Breast epithelium (tissue), 4 donors: ENCODE data around the gene WDR74. TPM values are rescaled to one million over a fixed set of nuclear protein-coding genes. Genes with fewer than 3 reads are reported as not detected.

Experiments used
- DNase-seq, 2 donors: peaks; one replicate each; pipeline ENCODE4 v3.0.0-alpha.2; 2019; ENCODE audit warnings: low spot score in 2 of 2
- H3K27ac ChIP-seq, 2 donors: fragments of 200-600 bp; sonication (generic) in 1 of 2; one replicate each; pipeline ENCODE4 v1.5.1; 2016 to 2019; ENCODE audit warnings: mild to moderate bottlenecking in 1 of 2
- H3K27me3 ChIP-seq, 2 donors: fragments of 200-600 bp; sonication (generic) in 1 of 2; one replicate each; pipeline versions ENCODE4 v1.5.1 to v1.6.0; 2017 to 2019; ENCODE audit warnings: control low read depth in 1 of 2, mild to moderate bottlenecking in 1 of 2
- H3K36me3 ChIP-seq: fragments of 200-600 bp; one replicate; pipeline ENCODE4 v1.5.1; 2019
- H3K4me1 ChIP-seq, 2 donors: fragments of 200-600 bp; sonication (generic); one replicate each; pipeline ENCODE4 v1.5.1; 2016 to 2019; ENCODE audit warnings: control low read depth in 1 of 2
- H3K4me3 ChIP-seq, 3 donors: fragments of 200-600 bp; sonication (generic); 1 replicate in 2 of 3; 2 replicates in 1 of 3; pipeline ENCODE4 v1.5.1; 2016 to 2019; ENCODE audit warnings: mild to moderate bottlenecking in 3 of 3, moderate library complexity in 2 of 3
- H3K9me3 ChIP-seq, 2 donors: fragments of 200-600 bp; sonication (generic) in 1 of 2; one replicate each; pipeline ENCODE4 v1.5.1; 2016 to 2019; ENCODE audit warnings: control low read depth in 1 of 2
- CTCF ChIP-seq, 3 donors: fragments of 450-650 bp; IDR thresholded peaks; one replicate each; pipeline ENCODE4 v1.5.1; 2016 to 2017; ENCODE audit warnings: antibody characterized with exemption in 3 of 3, mild to moderate bottlenecking in 3 of 3, moderate library complexity in 3 of 3
- POLR2A ChIP-seq: fragments of 450-650 bp; IDR thresholded peaks from one replicate; pipeline ENCODE4 v1.6.1; 2016; ENCODE audit warnings: antibody characterized with exemption, mild to moderate bottlenecking, moderate library complexity
- POLR2AphosphoS5 ChIP-seq, 3 donors: sonication (generic); formaldehyde crosslinking; IDR thresholded peaks; one replicate each; pipeline ENCODE4 v1.6.1; 2017; ENCODE audit warnings: antibody characterized with exemption in 3 of 3
- intact Hi-C: fragments of 100-400 bp; cut with DNase I; formaldehyde crosslinking; loops from one replicate; pipeline ENCODE4 v1.15.1; 2023; ENCODE audit warnings: low total_unique reads
- total RNA-seq, 3 donors: library from RNA; depleted of rRNA; stranded (reverse); fragments of >200 nt; gene quantifications; one replicate each; pipeline ENCODE4 v1.1.0, GENCODE V29; 2016

The WDR74 gene
- total RNA-seq, 3 donors from 2014 or later: 46.6 to 62.6 (median 48.7) TPM

- intact Hi-C loops: no loop called here
- no peak for DNase-seq
- Histone ChIP-seq H3K27me3 (no peaks in the 10 kb centered on the region), H3K4me1 (no peaks in the 10 kb centered on the region), H3K4me3 (peak overlapping the region; percentile 88 to 98 (median 92)), H3K9me3 (no peaks in the 10 kb centered on the region), H3K36me3 (no peaks in the 10 kb centered on the region), H3K27ac (peak overlapping the region; percentile 95)
- TF ChIP-seq POLR2AphosphoS5 (IDR thresholded peaks at IDR 0.05) (no peak), CTCF (IDR thresholded peaks at IDR 0.05) (no peak), POLR2A (no peak)
These were observed 34.9 kb downstream of the WDR74 start for GRCh38 chr11:62804310-62805075.

GRCh38 chr11:62801071-62801470 is 38.3 kb downstream of the WDR74 start:
- no peaks in the 10 kb centered on the region for H3K9me3 ChIP-seq
- H3K4me1 ChIP-seq: no peaks in the 10 kb centered on the region
- H3K27ac ChIP-seq: peak overlapping the region in 1 of 2 donors; percentile 1
- H3K36me3 ChIP-seq: peaks cover 10% of the 10 kb centered on the region
- TF ChIP-seq CTCF (IDR thresholded peaks at IDR 0.05) (no peak), POLR2A (no peak), POLR2AphosphoS5 (IDR thresholded peaks at IDR 0.05) (no peak)
- no peaks in the 10 kb centered on the region for H3K27me3 ChIP-seq
- intact Hi-C loops: no loop called here
- no peak for DNase-seq
- no peak overlapping the region for H3K4me3 ChIP-seq

GRCh38 chr11:62799486-62799885 is 39.9 kb downstream of the WDR74 start:
- peaks cover 10% of the 10 kb centered on the region for H3K36me3 ChIP-seq
- intact Hi-C loops: no loop called here
- TF ChIP-seq POLR2AphosphoS5 (IDR thresholded peaks at IDR 0.05) (no peak), CTCF (IDR thresholded peaks at IDR 0.05) (no peak), POLR2A (no peak)
- no peaks in the 10 kb centered on the region for H3K27me3 ChIP-seq
- no peaks in the 10 kb centered on the region for H3K4me1 ChIP-seq
- H3K9me3 ChIP-seq: no peaks in the 10 kb centered on the region
- no peak for DNase-seq
- no peak overlapping the region for H3K4me3 ChIP-seq
- no peak overlapping the region for H3K27ac ChIP-seq

- H3K4me3 ChIP-seq: no peak overlapping the region
- DNase-seq: no peak
- no peak overlapping the region for H3K27ac ChIP-seq
- H3K9me3 ChIP-seq: no peaks in the 10 kb centered on the region
- TF ChIP-seq CTCF (IDR thresholded peaks at IDR 0.05) (no peak), POLR2A (no peak), POLR2AphosphoS5 (IDR thresholded peaks at IDR 0.05) (no peak)
- no peaks in the 10 kb centered on the region for H3K27me3 ChIP-seq
- no peaks in the 10 kb centered on the region for H3K4me1 ChIP-seq
- H3K36me3 ChIP-seq: peaks cover 10% of the 10 kb centered on the region
- intact Hi-C loops: no loop called here
These were observed 43.1 kb downstream of the WDR74 start for GRCh38 chr11:62796281-62796680.

- intact Hi-C loops: no loop called here
- no peak overlapping the region for H3K4me3 ChIP-seq
- DNase-seq: no peak
- no peaks in the 10 kb centered on the region for H3K27me3 ChIP-seq
- TF ChIP-seq CTCF (IDR thresholded peaks at IDR 0.05) (no peak), POLR2AphosphoS5 (IDR thresholded peaks at IDR 0.05) (no peak), POLR2A (no peak)
- no peaks in the 10 kb centered on the region for H3K4me1 ChIP-seq
- H3K9me3 ChIP-seq: no peaks in the 10 kb centered on the region
- peaks cover 9% of the 10 kb centered on the region for H3K36me3 ChIP-seq
- no peak overlapping the region for H3K27ac ChIP-seq
These were observed 45.1 kb downstream of the WDR74 start for GRCh38 chr11:62794201-62794775.
